ELR (cell line): ENCODE measurements around the gene MINDY4.

Experiments used
- DNase-seq: peaks from one replicate; pipeline ENCODE4 v3.0.0-alpha.2; 2015; ENCODE audit warnings: low read depth

Gene MINDY4

GRCh38 chr7:30902466-30902865, 131.2 kb downstream of the MINDY4 start:
- no peak for DNase-seq

GRCh38 chr7:30903146-30903545, 131.9 kb downstream of the MINDY4 start:
- no peak for DNase-seq

GRCh38 chr7:30904561-30904960, 133.3 kb downstream of the MINDY4 start:
- DNase-seq: no peak

DNA sequence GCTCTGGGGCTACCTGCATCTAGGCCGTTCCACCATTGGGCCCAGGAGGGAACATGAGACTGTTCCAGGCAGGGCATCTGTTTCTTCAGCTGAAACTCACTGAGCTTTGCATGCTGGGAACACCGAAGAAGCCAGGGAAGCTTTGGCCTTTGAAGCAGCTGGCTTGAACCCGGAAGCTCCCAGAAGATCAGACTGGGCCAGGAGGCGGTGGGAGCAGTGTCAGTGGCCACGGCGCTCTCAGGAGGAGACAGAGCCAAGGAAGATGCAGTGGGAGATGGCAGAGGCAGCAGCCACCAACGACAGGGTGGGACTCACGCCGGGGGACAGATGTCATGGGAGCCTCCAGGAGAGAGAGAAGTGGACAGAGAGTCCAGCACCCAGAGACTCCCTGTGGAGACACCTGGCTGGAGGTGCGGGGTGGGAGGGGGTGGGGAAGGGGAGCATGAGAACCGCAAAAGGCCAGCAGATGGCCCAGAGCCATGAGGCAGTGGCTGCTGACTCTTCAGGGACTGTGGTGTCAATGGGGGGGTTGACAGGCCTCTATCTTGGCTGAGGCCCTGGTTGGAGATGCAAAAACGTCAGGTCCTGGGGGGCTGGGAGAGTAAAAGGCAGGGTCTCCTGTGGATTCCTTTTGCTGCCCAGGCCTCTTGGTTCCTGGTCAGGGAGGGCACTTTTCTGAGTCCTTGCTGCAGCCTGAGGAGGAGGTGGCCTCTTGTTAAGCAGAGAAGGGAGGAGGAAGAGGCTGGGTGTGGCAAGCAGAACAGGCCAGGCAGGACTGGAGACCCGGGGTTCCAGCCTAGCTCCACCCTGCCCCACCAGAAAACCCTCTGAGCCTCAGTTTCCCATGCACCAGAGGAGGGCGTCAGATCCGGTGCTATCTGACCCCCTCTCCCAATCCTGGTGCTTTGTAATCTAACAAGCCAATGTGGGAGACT, 134.1 kb downstream of the MINDY4 start:
- DNase-seq: no peak

DNA sequence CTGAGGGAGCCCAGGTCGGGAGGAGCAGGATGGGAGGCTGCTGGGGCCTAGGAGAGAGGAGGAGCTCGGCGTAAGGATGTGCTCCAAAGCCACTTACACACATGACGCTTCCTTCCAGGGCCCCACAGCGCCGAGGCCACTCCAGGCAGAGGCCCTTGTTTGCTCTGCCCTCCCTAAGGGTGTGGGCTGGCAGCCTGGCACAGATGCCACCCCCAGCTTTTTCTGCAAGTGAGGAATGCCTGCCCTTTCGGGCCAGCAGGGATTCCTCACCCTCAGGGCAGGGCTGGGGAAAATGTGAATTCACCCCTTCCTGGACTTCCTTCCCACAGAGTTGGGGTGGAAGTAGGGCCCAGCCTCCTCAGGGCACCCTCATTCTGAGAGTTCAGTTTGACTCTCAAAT, 134.8 kb downstream of the MINDY4 start:
- no peak for DNase-seq

DNA sequence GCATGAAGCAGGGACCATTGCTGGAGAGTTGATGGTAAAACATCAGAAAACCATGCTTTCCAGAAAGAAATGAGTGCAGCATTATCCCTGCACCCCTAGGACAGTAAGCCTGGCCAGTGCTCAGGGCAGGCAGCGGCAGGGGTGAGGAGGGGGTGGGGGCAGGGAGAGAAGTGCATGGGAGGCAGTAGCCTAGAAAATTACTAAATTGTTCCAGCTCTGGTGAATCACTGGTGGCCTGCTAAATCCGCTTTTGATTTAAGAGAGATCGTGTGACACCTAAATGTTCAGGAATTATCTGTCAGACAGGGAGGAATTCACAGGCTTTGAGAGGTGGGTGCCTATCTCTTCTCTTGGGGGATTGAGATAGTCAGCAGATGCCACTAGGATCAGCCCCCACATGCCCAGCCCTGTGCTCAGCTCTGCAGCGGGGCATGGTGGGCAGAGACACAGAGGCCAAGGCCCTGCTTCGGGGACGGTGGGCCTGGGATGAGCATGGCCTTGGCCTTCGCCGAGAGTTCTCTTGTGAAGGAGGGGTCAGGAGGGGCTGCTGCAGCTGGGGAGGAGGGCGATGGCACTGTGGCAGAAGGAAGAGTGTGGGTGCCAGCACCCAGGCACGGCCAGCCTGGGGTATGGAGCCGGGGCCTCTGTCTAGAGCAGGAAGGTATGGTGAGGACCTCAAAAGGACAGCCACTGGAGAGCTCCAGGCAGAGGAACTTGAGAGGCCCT, 135.5 kb downstream of the MINDY4 start:
- DNase-seq: peak; percentile 31

DNA sequence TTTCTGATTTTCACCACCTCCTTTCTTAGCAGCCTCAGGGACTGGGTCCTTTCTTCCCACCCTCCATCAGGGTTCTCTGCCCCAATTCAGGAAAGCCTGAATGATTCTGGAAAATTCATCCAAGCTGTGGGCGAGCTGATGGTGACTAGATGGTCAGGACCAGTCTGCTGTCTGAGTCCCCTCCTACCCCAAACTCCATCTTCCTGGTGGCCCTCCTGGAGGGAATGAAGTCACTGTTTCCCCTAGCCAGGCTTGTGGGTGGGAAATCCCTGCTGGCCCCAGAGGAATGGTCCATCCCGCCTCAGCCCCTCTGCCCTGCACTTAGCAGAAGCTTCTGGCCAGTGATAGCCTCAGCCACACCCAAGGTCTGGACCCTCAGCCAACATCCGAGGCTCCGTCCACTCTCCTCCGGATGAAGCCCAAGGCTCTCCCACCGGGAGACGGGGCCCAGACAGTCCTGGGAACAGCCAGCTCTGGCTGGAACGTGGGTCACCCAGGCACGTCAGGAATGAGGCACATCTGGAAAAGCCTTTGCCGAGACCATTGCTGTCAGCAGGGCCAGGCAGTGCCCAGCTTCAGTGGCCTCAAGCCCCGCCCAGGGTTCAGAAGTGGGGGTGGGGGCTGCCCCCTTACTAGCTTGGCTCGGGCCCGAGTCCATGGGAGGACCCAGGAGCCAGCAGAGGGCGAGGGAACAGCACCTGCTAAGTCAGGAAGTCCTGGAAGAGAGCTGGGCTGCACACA, 136.5 kb downstream of the MINDY4 start:
- no peak for DNase-seq

DNA sequence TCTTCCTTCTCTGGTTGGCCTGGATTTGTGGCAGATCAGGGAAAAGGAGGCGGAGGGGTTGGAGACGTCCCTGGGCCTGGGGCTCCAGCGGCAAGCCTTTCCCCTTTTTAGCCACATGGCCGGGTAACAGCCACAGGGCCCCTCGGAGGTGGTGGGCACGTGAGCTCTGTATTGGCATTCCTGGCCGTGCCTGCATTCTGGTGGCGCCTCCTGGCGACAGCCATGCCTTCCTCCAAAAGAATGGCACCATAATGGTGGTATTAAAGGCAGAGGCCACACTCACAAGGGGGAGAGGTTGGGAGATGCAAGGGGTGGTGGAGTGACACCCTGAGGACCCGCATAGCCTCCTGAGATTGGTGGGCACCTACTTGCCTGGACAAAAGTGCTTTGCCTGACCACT, 137.5 kb downstream of the MINDY4 start:
- no peak for DNase-seq

DNA sequence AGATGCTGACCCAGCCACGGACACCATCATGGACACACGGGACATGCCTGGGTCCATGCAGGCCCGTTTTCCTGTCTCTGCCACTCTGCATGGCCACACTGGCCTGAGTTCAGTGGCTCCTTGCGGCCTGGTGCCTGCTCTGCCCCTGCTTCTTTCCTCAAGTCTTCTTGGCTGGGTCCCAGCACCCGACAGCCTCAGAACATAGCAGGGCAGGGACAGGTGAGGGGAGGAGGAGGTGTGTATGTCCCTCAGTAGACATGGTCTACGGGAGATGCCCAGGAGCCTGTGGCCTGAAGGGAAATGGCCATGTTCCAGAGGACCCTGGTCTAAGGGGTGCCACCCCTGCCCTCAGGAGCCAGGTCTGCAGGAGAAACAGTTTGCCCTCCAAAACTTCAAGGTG, 138.2 kb downstream of the MINDY4 start:
- DNase-seq: no peak

DNA sequence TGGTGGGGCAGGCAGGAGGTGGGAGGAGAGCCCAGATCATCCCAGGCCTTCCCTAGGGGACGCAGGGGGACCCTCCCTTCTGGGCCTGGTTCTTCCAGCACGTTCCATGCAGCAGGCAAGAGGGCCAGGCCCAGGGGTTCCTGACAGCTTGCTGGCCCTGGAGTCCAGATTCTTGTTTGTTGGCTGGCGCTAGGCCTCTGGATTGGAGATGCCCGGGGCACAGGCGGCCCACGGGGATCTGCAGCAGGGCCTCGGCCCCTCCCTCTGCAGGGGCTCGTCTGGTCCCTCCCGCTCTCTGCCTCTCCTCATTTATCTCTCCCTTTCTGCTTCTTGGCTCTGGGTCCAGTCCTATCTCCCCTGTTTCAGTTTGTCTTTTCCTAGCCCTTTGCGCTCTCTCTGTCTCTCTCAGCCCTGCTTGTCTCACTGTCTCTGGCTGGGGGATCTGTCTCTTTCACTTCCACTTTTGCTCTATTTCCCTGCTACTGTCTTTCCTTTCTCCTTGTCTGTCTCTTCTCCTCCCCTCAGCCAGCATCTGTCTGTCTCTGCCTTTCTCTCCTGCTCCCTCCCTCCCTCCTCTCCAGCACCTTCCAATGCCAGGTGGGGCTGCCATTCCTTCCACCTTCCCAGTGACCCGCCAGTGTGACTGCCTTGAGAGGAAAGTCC, 139.3 kb downstream of the MINDY4 start:
- no peak for DNase-seq

DNA sequence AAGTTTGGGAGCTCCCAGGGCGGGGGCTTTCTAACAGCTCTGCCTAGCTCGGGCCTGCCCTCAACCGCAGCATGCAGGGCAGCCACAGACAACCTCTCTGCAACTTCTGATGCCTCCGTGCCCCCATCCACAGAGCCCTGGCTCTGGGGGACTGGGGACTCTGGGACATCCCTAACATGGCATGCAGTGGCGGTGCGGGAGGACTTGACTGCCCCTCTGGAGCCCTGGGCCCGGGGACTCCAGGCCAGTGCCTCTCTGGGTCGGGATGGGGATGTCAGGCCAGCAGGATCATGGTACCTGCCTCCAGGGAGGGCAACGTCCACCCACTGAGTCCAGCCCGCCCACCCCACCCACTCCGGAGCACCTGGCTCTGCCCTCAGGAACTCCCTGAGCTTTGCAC, 139.9 kb downstream of the MINDY4 start:
- DNase-seq: no peak

DNA sequence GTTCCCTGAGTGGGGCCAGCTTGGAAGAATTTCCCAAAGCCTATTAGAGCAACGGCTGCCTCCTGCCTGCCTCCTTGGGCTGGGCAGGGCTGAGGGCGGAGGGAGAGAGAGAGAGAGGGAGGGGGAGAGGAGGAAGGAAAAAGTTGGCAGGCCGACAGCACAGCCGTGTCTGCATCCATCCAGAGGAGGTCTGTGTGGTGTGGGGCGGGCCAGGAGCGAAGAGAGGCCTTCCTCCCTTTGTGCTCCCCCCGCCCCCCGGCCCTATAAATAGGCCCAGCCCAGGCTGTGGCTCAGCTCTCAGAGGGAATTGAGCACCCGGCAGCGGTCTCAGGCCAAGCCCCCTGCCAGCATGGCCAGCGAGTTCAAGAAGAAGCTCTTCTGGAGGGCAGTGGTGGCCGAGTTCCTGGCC, 140.3 kb downstream of the MINDY4 start, which contains the start of gene AQP1:
Gene AQP1, plus strand, starts transcription at position 293 of the 409 bp plus-strand sequence. Its CDS starts 57 bp downstream, at position 350.
- DNase-seq: no peak

DNA sequence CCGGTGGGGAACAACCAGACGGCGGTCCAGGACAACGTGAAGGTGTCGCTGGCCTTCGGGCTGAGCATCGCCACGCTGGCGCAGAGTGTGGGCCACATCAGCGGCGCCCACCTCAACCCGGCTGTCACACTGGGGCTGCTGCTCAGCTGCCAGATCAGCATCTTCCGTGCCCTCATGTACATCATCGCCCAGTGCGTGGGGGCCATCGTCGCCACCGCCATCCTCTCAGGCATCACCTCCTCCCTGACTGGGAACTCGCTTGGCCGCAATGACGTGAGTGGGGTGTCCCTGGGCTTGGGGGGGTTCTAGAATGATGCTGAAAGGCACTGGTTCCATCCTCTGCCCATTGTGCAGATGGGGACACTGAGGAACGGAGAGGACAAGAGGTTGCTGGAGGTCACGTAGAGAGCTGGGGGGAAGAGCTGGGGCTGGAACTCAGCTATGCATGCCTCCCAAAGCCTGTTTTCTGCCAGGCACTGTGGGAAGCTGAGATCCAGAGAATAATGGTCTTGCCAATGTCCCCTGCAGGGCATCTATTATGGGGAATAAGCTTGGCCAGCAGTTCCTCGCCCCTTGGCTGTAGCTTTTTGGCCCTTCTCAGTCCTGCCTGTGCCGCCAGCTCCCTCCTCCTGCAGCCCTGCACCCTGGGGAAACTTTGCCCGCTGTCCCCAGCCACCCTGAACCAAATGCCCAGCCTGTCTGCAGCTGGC, 141.0 kb downstream of the MINDY4 start:
- no peak for DNase-seq

DNA sequence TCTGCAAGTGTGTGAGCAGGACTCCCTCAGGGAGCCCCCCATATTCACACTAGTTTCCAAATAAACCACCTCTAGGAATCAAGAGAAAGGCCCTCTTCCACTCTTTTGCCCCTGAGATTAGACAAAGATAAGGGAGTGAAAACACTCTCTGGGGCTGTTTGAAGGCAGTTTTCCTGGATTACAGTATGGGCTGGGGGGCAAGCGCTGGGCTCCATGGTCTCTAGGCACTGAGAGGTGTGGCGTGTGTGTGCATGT, 141.4 kb downstream of the MINDY4 start:
- DNase-seq: no peak

- DNase-seq: no peak
Measured at GRCh38 chr7:30912986-30913811, 142.0 kb downstream of the MINDY4 start.

GRCh38 chr7:30913821-30914515, 142.8 kb downstream of the MINDY4 start:
- DNase-seq: no peak

DNA sequence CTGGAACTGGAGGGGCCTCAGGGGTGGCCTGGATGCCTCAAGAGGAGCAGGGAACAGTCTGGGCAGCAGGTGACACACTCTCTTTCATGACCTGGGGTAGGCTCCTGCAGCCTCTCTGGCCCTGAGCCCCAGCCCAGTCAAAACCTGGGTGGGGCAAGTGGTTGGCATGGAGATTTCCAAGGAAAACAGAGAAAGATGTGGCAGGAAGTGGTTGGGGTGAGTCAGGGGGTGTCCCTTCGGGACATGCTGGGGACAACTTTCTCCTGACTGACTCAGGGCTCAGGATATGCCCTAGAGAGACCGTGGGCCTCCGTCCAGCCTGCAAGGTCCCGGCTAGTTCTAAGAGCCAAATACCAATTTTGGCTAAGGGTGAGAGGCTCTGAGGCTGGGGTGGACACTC, 143.4 kb downstream of the MINDY4 start:
- peak; percentile 87 for DNase-seq

DNA sequence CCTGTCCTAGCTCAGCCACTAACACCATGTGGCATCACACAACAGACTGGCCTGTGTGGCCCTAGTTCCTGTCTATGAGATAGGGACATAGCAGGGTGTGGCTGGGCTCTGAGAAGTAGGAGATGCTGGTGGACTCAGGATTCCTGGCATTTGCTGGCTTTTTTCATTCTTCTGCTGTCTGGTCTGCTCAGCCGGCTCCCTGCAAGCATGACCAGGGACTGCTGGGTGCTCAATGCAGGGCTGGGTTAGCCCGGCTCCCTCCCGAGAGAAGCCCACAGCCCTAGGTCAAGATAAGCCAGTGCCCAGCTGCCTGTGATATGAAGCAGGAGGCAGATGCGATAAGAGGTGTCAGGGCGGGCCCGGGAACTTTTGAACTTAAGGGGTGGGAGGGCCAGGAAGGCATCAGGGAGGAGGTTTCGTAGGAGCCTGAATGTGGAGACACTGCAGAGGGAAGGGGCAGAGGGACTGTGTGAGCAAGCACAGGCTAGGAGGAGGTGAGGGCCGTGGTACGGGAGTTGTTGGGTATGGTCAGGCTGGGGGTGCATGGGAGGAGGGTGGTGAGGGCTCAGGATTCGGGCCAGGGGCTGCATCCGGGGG, 143.9 kb downstream of the MINDY4 start:
- DNase-seq: peak; percentile 45

DNA sequence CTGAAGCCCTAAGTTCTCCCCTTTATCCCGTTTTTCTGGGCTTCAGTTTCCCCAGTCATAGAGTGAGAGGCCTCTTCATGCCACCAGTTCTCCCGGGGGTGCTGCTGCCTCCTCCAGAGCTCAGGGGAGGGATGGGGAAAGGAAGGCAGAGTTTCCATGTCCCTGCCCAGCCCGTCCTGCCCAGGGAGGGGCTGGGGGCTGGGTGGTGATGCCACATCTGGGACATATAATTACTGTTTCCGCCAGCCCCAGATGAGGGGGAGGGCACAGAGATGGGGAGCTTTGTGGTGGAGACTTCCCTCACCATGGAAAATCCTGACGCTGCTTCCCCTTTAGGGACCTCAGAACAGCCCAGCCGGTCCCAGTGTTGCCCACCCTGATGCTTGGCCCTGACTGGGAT, 144.5 kb downstream of the MINDY4 start:
- DNase-seq: no peak

GRCh38 chr7:30916255-30916654, 145.0 kb downstream of the MINDY4 start:
- DNase-seq: no peak
